Endometrium (tissue), 2 donors: ENCODE results near the gene CSNK1A1.
A peak's percentile ranks its signal among the peaks of the same experiment; 100 is the strongest.
"Not testable (repeated sequence)": the region's sequence is repeated elsewhere in the genome, so short reads cannot be mapped to it uniquely, and the experiment has no call there.

ENCODE experiments used
- FAIRE-seq: peaks from 2 replicates; lab custom pipeline; 2012; peaks lifted over from hg19 to GRCh38; lab: Jason Lieb, UNC
- donor health status: control.
- donor health status: control.

CSNK1A1 gene

GRCh38 chr5:149572576-149573231 is 21.5 kb upstream of the CSNK1A1 start:
- FAIRE-seq = no peak

GRCh38 chr5:149572170-149572569 is 20.9 kb upstream of the CSNK1A1 start:
- FAIRE-seq = no peak

- FAIRE-seq = no peak
Measured at GRCh38 chr5:149567226-149567625, 16.0 kb upstream of the CSNK1A1 start.

GRCh38 chr5:149564542-149565140 is 13.4 kb upstream of the CSNK1A1 start:
- peak; percentile 80 for FAIRE-seq

GRCh38 chr5:149563466-149563865 is 12.2 kb upstream of the CSNK1A1 start:
- no peak for FAIRE-seq

GRCh38 chr5:149561848-149562247 is 10.6 kb upstream of the CSNK1A1 start:
- peak; percentile 57 for FAIRE-seq

GRCh38 chr5:149559706-149560105 is 8.5 kb upstream of the CSNK1A1 start:
- no peak for FAIRE-seq

- no peak for FAIRE-seq
Measured at GRCh38 chr5:149552553-149553160, 1.4 kb upstream of the CSNK1A1 start.

GRCh38 chr5:149552038-149552494 is 827 bp upstream of the CSNK1A1 start:
- FAIRE-seq = no peak

- no peak for FAIRE-seq
Measured at GRCh38 chr5:149550594-149551226, 529 bp downstream of the CSNK1A1 start.

GRCh38 chr5:149550268-149550583 is 1.0 kb downstream of the CSNK1A1 start:
- no peak for FAIRE-seq

GRCh38 chr5:149549461-149550267 is 1.6 kb downstream of the CSNK1A1 start:
- no peak for FAIRE-seq

- no peak for FAIRE-seq
Measured at GRCh38 chr5:149546974-149547373, 4.3 kb downstream of the CSNK1A1 start.

- no peak for FAIRE-seq
Measured at GRCh38 chr5:149545327-149545726, 5.9 kb downstream of the CSNK1A1 start.

GRCh38 chr5:149544028-149544420 is 7.2 kb downstream of the CSNK1A1 start:
- no peak for FAIRE-seq

- FAIRE-seq = no peak
Measured at GRCh38 chr5:149543361-149544027, 7.7 kb downstream of the CSNK1A1 start.

GRCh38 chr5:149541893-149542292 is 9.3 kb downstream of the CSNK1A1 start:
- FAIRE-seq = no peak

- no peak for FAIRE-seq
Measured at GRCh38 chr5:149540089-149540488, 11.2 kb downstream of the CSNK1A1 start.

GRCh38 chr5:149537374-149537975 is 13.8 kb downstream of the CSNK1A1 start:
- FAIRE-seq = no peak

- not testable (repeated sequence) for FAIRE-seq
Measured at GRCh38 chr5:149535787-149536186, 15.5 kb downstream of the CSNK1A1 start.

- FAIRE-seq = no peak
Measured at GRCh38 chr5:149532413-149532812, 18.8 kb downstream of the CSNK1A1 start.
